Left ventricle myocardium inferior (tissue), 1 donor: Measurements from ENCODE around the gene ESYT2. TPM values are rescaled to one million over a fixed set of nuclear protein-coding genes. Genes with fewer than 3 reads are reported as not detected.

Experiments used
- DNase-seq: peaks from one replicate; pipeline ENCODE4 v3.0.0-alpha.2; 2020
- H3K27ac ChIP-seq: fragments of 200-600 bp; replicated peaks from 2 replicates; pipeline ENCODE4 v1.8.0; 2021
- H3K27me3 ChIP-seq: fragments of 200-600 bp; 2 replicates; pipeline ENCODE4 v1.8.0; 2021; ENCODE audit warnings: low read depth
- H3K36me3 ChIP-seq: fragments of 200-600 bp; 2 replicates; pipeline ENCODE4 v1.8.0; 2021
- H3K4me1 ChIP-seq: fragments of 200-600 bp; 2 replicates; pipeline ENCODE4 v1.8.0; 2021
- H3K4me3 ChIP-seq: fragments of 200-600 bp; 2 replicates; pipeline ENCODE4 v1.8.0; 2021; ENCODE audit warnings: mild to moderate bottlenecking, moderate library complexity
- H3K9me3 ChIP-seq: fragments of 200-600 bp; replicated peaks from 2 replicates; pipeline ENCODE4 v1.8.0; 2021
- CTCF ChIP-seq: fragments of 200-600 bp; IDR thresholded peaks from 2 replicates; pipeline ENCODE4 v1.8.0; 2021; ENCODE audit warnings: antibody characterized with exemption, mild to moderate bottlenecking, borderline replicate concordance
- intact Hi-C: fragments of 100-400 bp; cut with micrococcal nuclease; formaldehyde crosslinking; loops from one replicate; pipeline ENCODE4 v1.11.0; 2022
- total RNA-seq: library from RNA; stranded (reverse); fragmentation: NEBNext Ultra II Directional; extraction: Animal tissue kit (Norgen Biotek cat#: 25700); gene quantifications from one replicate; pipeline ENCODE4 v1.2.1, GENCODE V29; 2021
- donor health status: DM: no; HTN: yes; CAD: no; lungs with severe emphysema.

The ESYT2 gene
- total RNA-seq, 1 donor from 2014 or later, result 41.1 TPM

- DNase-seq, result no peak
- Histone ChIP-seq H3K4me3 (no peak overlapping the region), H3K36me3 (peaks cover 59% of the 10 kb centered on the region), H3K9me3 (no peaks in the 10 kb centered on the region), H3K27me3 (no peaks in the 10 kb centered on the region), H3K27ac (peak overlapping the region; percentile 17), H3K4me1 (peaks cover 13% of the 10 kb centered on the region)
- intact Hi-C loops, result no loop called here
- TF ChIP-seq CTCF, result no peak
Observed at GRCh38 chr7:158746957-158747356, 82.4 kb downstream of the ESYT2 start.

GRCh38 chr7:158745057-158745715 is 84.1 kb downstream of the ESYT2 start:
- no peak overlapping the region for H3K4me3 ChIP-seq

GRCh38 chr7:158744070-158744469 is 85.2 kb downstream of the ESYT2 start:
- Histone ChIP-seq H3K4me3 (no peak overlapping the region), H3K27ac (no peak overlapping the region), H3K4me1 (no peaks in the 10 kb centered on the region), H3K9me3 (no peaks in the 10 kb centered on the region), H3K27me3 (no peaks in the 10 kb centered on the region), H3K36me3 (peaks cover 81% of the 10 kb centered on the region)
- intact Hi-C loops, result no loop called here
- TF ChIP-seq CTCF, result no peak
- no peak for DNase-seq

More at GRCh38 chr7:158745057-158745715, 84.1 kb downstream of the ESYT2 start:
- Histone ChIP-seq H3K4me1 (peaks cover 4% of the 10 kb centered on the region), H3K9me3 (no peaks in the 10 kb centered on the region), H3K36me3 (peaks cover 77% of the 10 kb centered on the region), H3K27ac (no peak overlapping the region), H3K27me3 (no peaks in the 10 kb centered on the region)
- no peak for DNase-seq
- TF ChIP-seq CTCF, result no peak
- intact Hi-C loops, result no loop called here

- TF ChIP-seq CTCF, result no peak
- H3K4me1 ChIP-seq, result no peaks in the 10 kb centered on the region
- H3K4me3 ChIP-seq, result no peak overlapping the region
- DNase-seq, result no peak
- intact Hi-C loops, result no loop called here
- no peak overlapping the region for H3K27ac ChIP-seq
- no peaks in the 10 kb centered on the region for H3K27me3 ChIP-seq
- peaks cover 81% of the 10 kb centered on the region for H3K36me3 ChIP-seq
- no peaks in the 10 kb centered on the region for H3K9me3 ChIP-seq
Observed at GRCh38 chr7:158743219-158743618, 86.1 kb downstream of the ESYT2 start.

- H3K9me3 ChIP-seq, result no peaks in the 10 kb centered on the region
- no peaks in the 10 kb centered on the region for H3K4me1 ChIP-seq
- H3K27me3 ChIP-seq, result no peaks in the 10 kb centered on the region
- no peak for TF ChIP-seq CTCF
- peaks cover 80% of the 10 kb centered on the region for H3K36me3 ChIP-seq
- no peak overlapping the region for H3K4me3 ChIP-seq
- no peak overlapping the region for H3K27ac ChIP-seq
- intact Hi-C loops, result no loop called here
- no peak for DNase-seq
Observed at GRCh38 chr7:158742065-158742821, 87.1 kb downstream of the ESYT2 start.
